GM18502 (cell line): Measurements from ENCODE around the gene ATP8A2.

ENCODE experiments used
- ATAC-seq: cut with Tn5 transposase; IDR thresholded peaks from one replicate; pipeline ENCODE4 v1.9.1; 2021; ENCODE audit warnings: mild to moderate bottlenecking; ENCODE audit not compliant: unreplicated experiment, poor library complexity

ATP8A2 gene

DNA sequence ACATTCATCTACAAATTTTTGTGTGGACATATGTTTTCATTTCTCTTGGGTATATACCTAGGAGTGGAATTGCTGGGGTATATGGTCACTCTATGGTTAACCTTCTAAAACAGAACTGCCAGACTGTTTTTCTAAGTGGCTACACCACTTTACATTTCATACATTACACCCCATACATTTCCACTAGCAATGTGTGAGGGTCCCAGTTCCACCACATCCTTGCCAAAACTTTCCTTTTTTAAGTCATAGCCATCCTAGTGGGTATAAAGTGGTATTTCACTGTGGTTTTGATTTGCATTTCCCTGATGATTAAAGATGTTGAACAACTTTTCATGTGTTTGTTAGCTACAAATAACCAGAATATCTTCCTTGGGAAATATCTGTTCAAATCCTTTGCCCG lies 344.0 kb downstream of the ATP8A2 start:
- no peak for ATAC-seq

DNA sequence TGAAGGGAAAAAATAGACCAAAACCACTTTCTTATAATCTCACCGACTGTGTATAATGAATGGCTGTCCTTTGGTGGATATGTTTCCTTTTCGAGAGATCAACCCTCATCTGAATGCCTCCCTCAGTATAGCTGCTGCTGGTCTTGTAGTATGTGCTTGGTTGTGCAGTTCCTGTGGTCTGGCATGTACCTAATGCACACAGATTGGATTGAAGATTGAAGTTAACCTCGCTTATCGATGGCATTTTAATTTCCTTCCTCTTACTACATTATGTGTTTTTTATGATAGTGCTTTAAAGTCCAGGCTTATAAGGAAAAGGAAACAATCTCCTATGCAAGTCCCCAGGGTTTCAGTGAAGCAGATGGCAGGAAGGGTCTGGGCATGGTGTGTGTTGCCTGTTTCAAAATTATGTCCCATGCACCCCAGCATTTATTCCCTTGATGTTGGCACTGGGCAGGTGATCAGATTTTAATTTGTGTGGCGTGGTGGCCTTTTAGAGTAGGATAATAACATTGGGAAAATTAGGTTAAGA lies 346.0 kb downstream of the ATP8A2 start:
- no peak for ATAC-seq

GRCh38 chr13:25719666-25720065 lies 347.9 kb downstream of the ATP8A2 start:
- ATAC-seq = no peak

- ATAC-seq = no peak
Measured at GRCh38 chr13:25722893-25723292, 351.1 kb downstream of the ATP8A2 start.

DNA sequence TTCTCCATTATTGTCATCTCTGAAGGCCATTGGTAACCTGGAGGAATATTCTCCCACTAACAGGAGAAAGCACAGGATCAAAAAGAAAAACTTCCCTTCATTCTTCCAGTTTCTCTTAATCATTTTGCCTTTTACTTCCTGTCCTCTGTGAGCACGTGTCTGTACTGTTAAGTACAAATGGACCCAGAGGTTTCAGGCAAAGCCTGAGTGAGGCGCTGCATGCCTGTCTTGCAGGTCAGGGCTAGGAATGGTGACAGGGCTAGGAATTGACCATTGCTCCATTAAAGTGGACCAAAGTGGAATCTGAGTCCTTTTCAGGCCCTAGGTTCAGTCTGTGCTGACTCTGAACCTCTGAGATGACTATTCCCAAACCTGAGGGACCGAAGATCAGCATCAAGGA lies 353.3 kb downstream of the ATP8A2 start:
- no peak for ATAC-seq

GRCh38 chr13:25727250-25727649 lies 355.5 kb downstream of the ATP8A2 start:
- no peak for ATAC-seq

- ATAC-seq = no peak
Measured at GRCh38 chr13:25727810-25728209, 356.0 kb downstream of the ATP8A2 start.

DNA sequence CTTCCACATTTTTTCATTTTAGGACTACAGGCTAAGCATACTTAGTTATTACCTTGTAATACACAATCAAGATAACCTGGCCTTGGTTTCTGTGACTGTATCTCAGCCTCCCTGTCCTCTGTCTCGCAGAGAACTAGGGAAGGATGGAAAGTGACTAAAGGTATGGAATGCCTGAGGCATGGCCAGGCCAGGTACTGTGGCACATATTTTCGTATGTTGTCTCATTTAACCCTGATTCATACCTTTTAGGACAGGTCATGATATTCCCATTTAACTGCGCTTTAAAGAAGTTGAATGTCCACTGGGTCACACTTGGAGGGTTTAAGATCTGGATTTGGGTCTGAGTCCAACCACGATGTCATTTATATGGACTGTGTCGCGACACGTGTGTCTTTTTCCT lies 357.4 kb downstream of the ATP8A2 start:
- no peak for ATAC-seq

DNA sequence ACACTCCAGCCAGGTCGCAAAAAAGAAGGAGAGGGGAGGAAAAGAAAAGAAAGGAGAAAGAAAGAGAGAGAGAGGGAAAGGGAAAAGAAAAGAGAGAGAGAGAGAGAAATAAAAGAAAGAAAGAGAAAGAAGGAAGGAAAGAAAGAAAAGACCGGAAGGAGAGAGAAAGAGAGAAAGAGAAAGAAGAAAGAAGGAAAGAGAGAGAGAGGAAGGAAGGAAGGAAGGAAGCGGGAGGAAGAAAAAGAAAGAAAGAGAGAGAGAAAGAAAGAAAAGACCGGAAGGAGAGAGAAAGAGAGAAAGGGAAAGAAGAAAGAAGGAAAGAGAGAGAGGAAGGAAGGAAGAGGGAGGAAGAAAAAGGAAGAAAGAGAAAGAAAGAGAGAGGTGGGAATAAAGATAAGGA lies 359.3 kb downstream of the ATP8A2 start:
- ATAC-seq = no peak

- ATAC-seq = no peak
Measured at GRCh38 chr13:25731536-25731935, 359.8 kb downstream of the ATP8A2 start.

GRCh38 chr13:25732111-25732865 lies 360.5 kb downstream of the ATP8A2 start:
- ATAC-seq = no peak

DNA sequence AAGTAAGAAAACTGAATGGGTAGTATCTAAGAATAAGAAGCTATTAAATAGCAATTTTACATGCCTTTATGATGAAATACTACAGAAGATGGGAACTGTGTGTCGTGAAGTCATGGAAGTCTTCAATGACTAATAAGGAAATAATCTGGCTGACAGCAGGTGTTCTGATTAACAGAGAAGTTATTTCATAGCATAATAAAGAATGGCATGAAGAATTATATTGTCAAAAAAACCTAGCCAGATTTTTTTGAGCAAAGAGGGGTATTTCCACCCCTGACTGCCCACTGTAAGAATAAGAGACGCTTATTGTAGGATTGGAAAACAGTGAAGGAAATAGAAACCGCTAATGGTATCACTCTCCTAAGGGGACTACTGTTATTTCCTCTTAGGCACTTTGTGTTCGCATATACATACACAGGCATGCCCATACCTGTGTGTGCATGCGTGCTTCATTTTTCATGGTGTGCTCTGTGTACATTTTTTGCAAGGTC lies 361.3 kb downstream of the ATP8A2 start:
- ATAC-seq = no peak

DNA sequence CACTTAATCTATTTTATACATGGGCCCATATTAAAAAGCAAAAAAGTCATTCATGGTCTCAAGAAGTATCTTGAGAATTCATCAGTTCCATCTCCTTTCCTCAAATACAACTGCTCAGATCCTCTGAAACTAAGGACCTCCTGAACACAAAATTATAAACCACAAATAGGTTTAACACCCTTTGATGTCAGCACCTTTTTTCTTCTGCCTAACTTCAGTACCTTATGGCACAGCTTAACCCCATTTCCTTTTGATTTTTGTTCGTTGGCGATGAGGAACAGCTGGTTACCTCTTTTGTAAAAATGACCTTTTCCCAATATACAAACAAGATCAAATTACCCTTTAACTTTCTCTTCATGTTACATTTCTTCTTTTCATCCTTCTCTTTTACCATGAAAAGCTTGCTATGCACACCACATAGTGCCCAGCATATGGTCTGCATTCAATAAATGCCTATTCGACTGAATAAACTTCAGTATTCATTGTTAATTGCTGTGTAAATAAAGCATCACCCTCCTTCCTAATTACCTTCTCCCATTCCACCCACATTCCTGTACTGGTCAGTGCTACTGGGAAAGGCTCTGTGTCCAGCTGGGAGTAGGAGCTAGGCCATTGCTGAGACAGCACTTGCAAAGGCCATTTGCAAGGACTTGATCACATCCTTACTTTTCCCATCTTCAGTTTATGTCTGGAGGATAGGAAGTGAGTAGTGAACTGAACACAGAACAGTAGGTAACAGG lies 362.1 kb downstream of the ATP8A2 start:
- no peak for ATAC-seq

GRCh38 chr13:25738342-25739196 lies 366.8 kb downstream of the ATP8A2 start:
- ATAC-seq = no peak

DNA sequence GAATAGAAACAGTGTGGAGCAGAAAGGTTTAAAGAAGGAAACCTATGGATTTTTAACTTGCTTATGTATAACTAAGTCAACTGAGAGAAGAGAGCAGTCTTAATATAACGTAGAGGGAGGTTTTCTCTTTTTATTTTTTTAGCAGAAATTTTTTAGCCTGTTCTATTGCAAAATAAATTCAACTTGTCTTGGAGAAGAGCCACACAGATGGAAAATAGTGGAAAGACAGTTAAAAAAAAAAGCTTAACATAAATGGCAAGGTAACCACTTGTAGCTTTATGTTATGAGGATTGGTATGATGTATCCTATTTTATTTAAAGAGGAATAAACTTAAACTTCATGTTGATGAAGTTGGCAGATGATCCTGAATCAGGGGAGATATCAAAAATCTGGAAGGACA lies 367.6 kb downstream of the ATP8A2 start:
- no peak for ATAC-seq

DNA sequence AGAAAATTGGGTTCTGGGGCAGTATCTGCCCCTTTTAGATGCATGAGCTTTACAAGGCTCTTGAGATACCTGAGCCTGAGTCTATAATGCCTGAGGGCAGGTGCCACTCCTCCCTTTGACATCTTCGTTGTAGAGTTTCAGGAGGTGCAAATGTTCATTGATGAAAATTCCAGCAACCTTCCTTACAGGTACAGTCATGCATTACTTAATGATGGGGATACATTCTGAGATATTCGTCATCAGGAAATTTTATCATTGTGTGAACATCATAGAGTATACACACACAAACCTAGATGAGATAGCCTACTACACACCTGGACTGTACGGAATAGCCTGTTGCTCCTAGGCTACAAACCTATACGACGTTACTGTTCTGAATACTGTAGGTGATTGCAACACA lies 370.0 kb downstream of the ATP8A2 start:
- no peak for ATAC-seq

- no peak for ATAC-seq
Measured at GRCh38 chr13:25742220-25742619, 370.4 kb downstream of the ATP8A2 start.

DNA sequence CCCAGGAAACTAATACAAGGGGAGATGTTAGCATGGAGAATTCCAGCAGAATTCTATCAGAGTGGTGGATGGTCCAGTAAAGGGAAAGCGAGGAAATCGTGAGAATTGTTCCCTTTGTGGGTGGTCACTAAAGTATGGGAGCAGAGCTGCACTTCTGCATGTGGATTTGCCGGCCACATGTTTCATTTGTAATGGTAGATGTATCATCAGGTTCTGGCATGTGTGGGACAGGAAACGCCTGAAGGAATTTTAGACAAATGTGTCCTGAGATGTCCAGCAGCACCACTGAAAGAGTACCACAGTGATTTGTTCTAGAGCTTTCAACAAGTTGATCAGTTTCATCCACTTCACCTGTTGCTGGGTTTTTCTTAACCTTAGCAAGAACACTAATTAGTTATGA lies 371.6 kb downstream of the ATP8A2 start:
- no peak for ATAC-seq

GRCh38 chr13:25744178-25744577 lies 372.4 kb downstream of the ATP8A2 start:
- no peak for ATAC-seq

GRCh38 chr13:25746131-25746530 lies 374.4 kb downstream of the ATP8A2 start:
- ATAC-seq = no peak
